Caco-2 (cell line): Measurements from ENCODE around the gene PAX5. TPM values are rescaled to one million over a fixed set of nuclear protein-coding genes. Genes with fewer than 3 reads are reported as not detected.

Source experiments
- BruUV-seq: library from RNA; stranded (reverse); fragments of 400-500 nt; replicated peaks from 2 replicates; lab custom pipeline; 2021; lab: Mats Ljungman, UMichigan
- CTCF ChIA-PET: fragments of 300-600 bp; sonication (Branson Sonifier 250); formaldehyde crosslinking; loops from one replicate; lab custom pipeline; 2022; ENCODE audit warnings: antibody characterized with exemption; lab: Charles Lee
- POLR2A ChIA-PET: fragments of 300-600 bp; sonication (Branson Sonifier 250); formaldehyde crosslinking; loops from one replicate; lab custom pipeline; 2022; ENCODE audit warnings: antibody characterized with exemption; lab: Charles Lee
- DNase-seq, 2 experiments: peaks; one replicate each; pipeline versions ENCODE4 v3.0.0 to v3.0.0-alpha.2; 2020 to 2022
- H3K27me3 ChIP-seq: replicated peaks from 2 replicates; pipeline ENCODE4 v1.6.0; 2011; ENCODE audit warnings: low read length; ENCODE audit not compliant: control insufficient read depth, insufficient read depth
- H3K36me3 ChIP-seq: 2 replicates; pipeline ENCODE4 v1.5.1; 2011; ENCODE audit warnings: low read length; ENCODE audit not compliant: control insufficient read depth, insufficient read depth
- H3K4me1 ChIP-seq: fragments of 250-450 bp; sonication (Bioruptor Pico); 2 replicates; pipeline ENCODE4 v1.5.1; 2020; ENCODE audit warnings: mild to moderate bottlenecking
- H3K4me3 ChIP-seq: 2 replicates; pipeline ENCODE4 v1.5.1; 2011; ENCODE audit warnings: low read depth, mild to moderate bottlenecking, control low read depth, low read length
- H3K9me3 ChIP-seq: fragments of 250-450 bp; sonication (Bioruptor Pico); 2 replicates; pipeline ENCODE4 v1.5.1; 2020; ENCODE audit warnings: mild to moderate bottlenecking, moderate library complexity
- H3K27ac Mint-ChIP-seq: one replicate; pipeline ENCODE4 v1.8.0; 2022; ENCODE audit warnings: mixed read lengths; ENCODE audit not compliant: unreplicated experiment
- H3K27me3 Mint-ChIP-seq: one replicate; pipeline ENCODE4 v1.8.0; 2022; ENCODE audit warnings: mixed read lengths; ENCODE audit not compliant: insufficient read depth, unreplicated experiment
- H3K36me3 Mint-ChIP-seq: one replicate; pipeline ENCODE4 v1.8.0; 2022; ENCODE audit warnings: mild to moderate bottlenecking, mixed read lengths; ENCODE audit not compliant: insufficient read depth, unreplicated experiment
- H3K4me1 Mint-ChIP-seq: one replicate; pipeline ENCODE4 v1.8.0; 2022; ENCODE audit warnings: low read depth, mixed read lengths; ENCODE audit not compliant: unreplicated experiment
- H3K4me3 Mint-ChIP-seq: one replicate; pipeline ENCODE4 v1.8.0; 2022; ENCODE audit warnings: mild to moderate bottlenecking, moderate library complexity, mixed read lengths; ENCODE audit not compliant: unreplicated experiment
- H3K9me3 Mint-ChIP-seq: one replicate; pipeline ENCODE4 v1.8.0; 2022; ENCODE audit warnings: mixed read lengths; ENCODE audit not compliant: unreplicated experiment
- intact Hi-C: fragments of 100-400 bp; cut with micrococcal nuclease; formaldehyde crosslinking; loops from one replicate; pipeline ENCODE4 v1.10.0; 2022; ENCODE audit not compliant: unreplicated experiment
- total RNA-seq: library from RNA; stranded (reverse); gene quantifications from 2 replicates; pipeline ENCODE4 v1.2.3, GENCODE V29; 2022
- TF ChIP-seq, protein P1 (sequence below), 2 experiments: fragments of 200-600 bp in 1 of 2; IDR thresholded peaks; 1 replicate in 1 of 2; 2 replicates in 1 of 2; pipeline versions ENCODE4 v1.5.1 to v1.8.0; 2011 to 2022; ENCODE audit warnings: antibody characterized with exemption in 1 of 2, control low read depth in 1 of 2, inconsistent platforms in 1 of 2, low read depth in 1 of 2, low read length in 1 of 2, mild to moderate bottlenecking in 1 of 2, moderate library complexity in 1 of 2; ENCODE audit not compliant: insufficient read depth in 1 of 2, severe bottlenecking in 1 of 2, unreplicated experiment in 1 of 2

The PAX5 gene
- total RNA-seq, 1 experiment from 2014 or later: not detected

DNA sequence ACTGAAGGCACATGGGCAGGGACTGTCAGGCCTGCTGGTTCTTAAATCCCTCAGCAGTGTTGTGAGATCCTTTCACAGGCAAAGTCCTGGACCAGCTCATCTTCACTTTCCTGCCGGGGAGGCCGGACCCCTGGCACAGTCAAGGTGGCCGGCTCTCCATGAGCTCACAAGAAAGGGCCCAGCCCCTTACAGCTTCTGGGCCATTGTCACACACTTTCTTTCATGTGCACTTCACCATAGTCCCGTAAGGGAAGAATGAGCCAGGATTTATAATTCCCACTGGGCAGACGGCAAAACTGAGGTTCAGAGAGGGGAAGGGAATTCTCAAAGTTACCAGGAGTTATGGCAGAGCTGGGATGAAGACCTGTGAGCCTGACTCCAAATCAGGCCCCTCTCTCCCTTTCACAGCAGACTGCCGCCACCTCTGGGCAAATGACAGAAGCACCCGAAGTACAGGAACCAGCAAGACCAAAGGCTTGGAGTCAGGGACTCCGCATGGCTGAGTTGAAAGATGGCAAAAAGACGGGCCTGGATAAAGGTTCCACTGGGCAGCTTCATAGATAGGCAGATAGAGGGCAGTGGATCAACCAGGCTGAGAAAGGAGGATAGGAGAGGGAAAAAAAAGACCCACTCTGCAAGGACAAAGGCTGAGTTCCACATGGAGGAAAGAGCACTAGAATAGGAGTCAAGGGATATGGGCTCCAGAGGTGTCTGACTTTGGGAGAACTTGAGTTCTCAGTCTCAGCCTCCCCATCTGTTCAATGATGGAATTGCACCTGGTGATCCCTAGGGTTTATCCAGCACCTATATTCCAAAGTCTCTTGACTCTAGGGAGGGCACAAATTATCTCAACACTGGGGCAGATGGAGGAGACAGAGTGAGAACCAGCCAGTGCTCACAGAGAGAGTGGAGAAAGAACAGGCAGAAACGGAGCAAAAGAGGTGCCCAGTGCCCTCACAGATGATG, 128.7 kb downstream of the PAX5 start:
- Histone ChIP-seq H3K27me3 (no peaks in the 10 kb centered on the region), H3K36me3 (no peaks in the 10 kb centered on the region), H3K9me3 (no peaks in the 10 kb centered on the region), H3K4me3 (no peak overlapping the region), H3K4me1 (no peaks in the 10 kb centered on the region)
- Mint-ChIP-seq H3K9me3 (no peaks in the 10 kb centered on the region), H3K4me3 (no peak overlapping the region), H3K4me1 (peaks cover 11% of the 10 kb centered on the region), H3K27me3 (peaks cover 22% of the 10 kb centered on the region), H3K27ac (no peak overlapping the region), H3K36me3 (no peaks in the 10 kb centered on the region)
- DNase-seq: peak; percentile 33 to 58
- POLR2A ChIA-PET: no interaction called here
- CTCF ChIA-PET: interaction anchor here (2.3 kb wide), 1 partner anchor 32 kb away, joined by 19 read pairs; no protein-coding TSS in a partner anchor
- intact Hi-C loops: loop anchor here (5.0 kb wide), 1 partner anchor 33 kb away; no protein-coding TSS in a partner anchor
- TF ChIP-seq, protein P1, sequence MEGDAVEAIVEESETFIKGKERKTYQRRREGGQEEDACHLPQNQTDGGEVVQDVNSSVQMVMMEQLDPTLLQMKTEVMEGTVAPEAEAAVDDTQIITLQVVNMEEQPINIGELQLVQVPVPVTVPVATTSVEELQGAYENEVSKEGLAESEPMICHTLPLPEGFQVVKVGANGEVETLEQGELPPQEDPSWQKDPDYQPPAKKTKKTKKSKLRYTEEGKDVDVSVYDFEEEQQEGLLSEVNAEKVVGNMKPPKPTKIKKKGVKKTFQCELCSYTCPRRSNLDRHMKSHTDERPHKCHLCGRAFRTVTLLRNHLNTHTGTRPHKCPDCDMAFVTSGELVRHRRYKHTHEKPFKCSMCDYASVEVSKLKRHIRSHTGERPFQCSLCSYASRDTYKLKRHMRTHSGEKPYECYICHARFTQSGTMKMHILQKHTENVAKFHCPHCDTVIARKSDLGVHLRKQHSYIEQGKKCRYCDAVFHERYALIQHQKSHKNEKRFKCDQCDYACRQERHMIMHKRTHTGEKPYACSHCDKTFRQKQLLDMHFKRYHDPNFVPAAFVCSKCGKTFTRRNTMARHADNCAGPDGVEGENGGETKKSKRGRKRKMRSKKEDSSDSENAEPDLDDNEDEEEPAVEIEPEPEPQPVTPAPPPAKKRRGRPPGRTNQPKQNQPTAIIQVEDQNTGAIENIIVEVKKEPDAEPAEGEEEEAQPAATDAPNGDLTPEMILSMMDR (IDR thresholded peaks at IDR 0.05; ENCODE audit: insufficient read depth in 1 of 2, low read depth in 1 of 2, low read length in 1 of 2, severe bottlenecking in 1 of 2, unreplicated experiment in 1 of 2): peak in 1 of 2 experiments; percentile 56
- BruUV-seq: no TSS peak

DNA sequence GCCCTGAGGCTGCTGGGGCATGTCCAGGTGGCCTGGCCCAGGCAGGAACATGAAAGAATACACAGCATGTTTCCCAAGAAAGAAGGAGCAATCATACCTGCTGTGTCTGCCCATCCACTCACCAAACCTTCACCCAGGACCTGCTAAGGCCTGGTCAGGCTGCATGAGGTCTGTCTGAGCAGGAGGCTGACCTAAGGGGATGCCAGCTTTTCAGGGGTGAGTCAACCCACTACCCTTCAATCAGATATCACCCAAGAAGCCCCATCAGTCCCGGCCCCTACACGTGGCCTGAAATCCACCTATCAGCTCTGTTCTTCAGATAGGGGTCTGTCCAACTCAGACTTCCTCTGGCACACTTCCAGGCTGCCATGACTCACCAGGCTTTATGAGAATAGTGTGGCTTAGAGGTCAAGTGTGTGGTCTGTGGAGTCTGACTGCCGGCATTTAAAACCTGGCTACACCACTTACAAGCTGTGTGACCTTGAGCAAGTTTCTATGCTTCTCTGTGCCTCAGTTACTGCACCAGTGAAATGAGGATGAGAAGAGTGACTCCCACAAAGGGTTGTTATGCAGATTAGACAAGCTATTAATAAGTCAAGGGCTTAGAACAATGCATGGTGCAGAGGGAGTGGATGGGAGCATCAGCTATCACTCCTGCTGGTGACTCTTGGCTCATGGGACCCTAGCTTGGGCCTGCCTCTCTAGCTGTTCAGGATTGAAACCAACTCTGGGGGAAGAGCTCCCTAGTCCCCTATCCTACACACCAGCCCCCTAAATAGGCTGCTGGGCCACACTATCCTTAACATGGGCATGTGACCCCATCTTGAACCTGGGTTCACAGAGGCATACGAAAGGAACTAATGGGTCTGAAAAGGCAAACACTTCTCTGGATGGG, 130.3 kb downstream of the PAX5 start:
- intact Hi-C loops: no loop called here
- Mint-ChIP-seq H3K36me3 (peaks cover 3% of the 10 kb centered on the region), H3K9me3 (no peaks in the 10 kb centered on the region), H3K4me1 (peaks cover 11% of the 10 kb centered on the region), H3K4me3 (no peak overlapping the region), H3K27ac (no peak overlapping the region), H3K27me3 (peaks cover 25% of the 10 kb centered on the region)
- H3K36me3 ChIP-seq: no peaks in the 10 kb centered on the region
- no peaks in the 10 kb centered on the region; the same call in 1 of the 2 replicates for H3K27me3 ChIP-seq
- no peaks in the 10 kb centered on the region for H3K4me1 ChIP-seq
- ChIA-PET POLR2A (no interaction called here), CTCF (interaction anchor here (2.3 kb wide), 1 partner anchor 31 kb away, joined by 19 read pairs; no protein-coding TSS in a partner anchor)
- DNase-seq: no peak
- BruUV-seq: no TSS peak
- no peaks in the 10 kb centered on the region for H3K9me3 ChIP-seq
- H3K4me3 ChIP-seq: no peak overlapping the region
- TF ChIP-seq, protein P1 (IDR thresholded peaks at IDR 0.05; ENCODE audit: insufficient read depth in 1 of 2, low read depth in 1 of 2, low read length in 1 of 2, severe bottlenecking in 1 of 2, unreplicated experiment in 1 of 2): no peak
